NK-92 (cell line): Measurements from ENCODE around the gene BRD1.

ENCODE experiments used
- DNase-seq: peaks from one replicate; lab custom pipeline; 2025; ENCODE audit not compliant: unreplicated experiment; lab: John Stamatoyannopoulos, UW

BRD1 gene

DNA sequence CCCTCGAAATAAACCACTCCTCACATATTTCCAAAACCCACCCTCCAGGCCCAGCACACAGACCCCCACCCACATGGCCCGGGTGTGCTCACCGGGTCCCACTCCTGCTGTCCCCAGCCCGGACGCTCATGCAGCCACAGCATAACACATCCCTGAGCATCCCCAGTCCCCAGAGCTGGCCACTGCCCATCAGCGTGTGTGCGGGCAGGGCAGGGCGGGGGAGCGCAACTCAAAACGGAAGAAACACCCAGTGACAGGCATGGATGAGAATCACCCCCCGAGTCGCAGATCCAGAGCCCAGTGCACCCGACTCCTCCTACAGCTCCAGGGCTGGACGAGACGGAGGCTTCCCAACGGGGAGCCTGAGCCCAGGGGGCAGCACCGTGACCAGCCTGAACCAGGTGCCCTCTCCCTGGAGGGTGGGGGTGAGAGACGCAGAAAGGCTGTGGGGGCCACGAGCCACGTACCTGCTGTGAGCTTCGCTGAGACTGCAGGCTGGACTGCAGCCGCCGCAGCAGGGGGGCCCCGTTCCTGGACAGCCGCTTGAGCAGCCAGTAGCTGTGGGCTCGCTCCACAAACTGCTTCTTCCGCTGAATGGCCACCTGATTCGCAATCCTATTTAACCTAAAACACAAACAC is 23.8 kb downstream of the BRD1 start:
- DNase-seq: no peak

DNA sequence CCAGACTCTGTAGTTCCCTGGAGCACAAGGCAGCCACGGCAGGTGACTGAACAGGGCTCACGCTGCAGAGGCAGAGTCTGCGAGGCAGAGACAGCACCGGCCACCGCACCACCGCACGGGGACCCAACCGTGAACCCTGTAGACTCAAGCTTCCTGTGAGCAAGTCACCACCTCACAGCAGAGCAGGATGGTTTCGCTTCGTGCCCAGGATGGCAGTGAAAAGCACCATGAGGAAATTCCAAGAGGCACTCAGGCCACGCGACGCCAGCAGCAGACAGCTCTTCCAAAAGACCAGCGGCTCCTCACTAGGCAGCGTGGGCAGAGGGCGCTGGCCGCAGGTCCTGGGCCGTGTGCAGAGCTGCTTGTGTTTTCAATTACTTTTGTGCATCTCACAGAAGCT is 24.5 kb downstream of the BRD1 start:
- no peak for DNase-seq

DNA sequence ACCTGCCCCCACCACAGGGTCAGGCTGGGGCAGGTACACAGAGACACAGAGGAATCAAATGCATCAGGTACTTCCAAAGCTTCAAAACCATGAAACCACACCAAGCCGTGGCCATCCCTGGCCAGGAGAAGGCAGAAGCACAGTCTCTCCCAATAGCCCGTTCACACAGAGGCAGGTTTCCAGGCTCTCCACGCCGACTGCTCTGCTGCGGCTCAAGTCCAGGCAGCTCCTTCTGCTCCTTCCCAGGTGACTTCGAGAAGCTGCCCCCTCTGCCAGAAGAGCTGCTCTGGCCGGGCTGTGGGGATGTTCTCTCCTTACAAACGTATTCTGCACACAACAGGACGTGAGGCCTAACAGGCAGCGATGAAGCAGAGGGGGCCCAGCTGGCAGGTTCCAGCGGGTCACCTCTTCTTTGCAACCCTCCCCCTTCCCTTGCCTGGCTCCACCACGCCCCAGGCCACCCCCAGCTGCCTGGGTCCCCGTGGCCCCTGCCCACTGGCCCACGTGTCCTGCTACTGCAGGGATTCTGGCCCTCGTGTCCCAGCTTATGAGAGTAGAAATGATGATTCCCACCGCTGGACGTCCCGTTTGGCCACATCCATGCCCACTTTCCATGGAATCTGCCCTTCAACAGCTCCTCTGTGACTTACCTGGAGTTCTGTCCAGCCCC is 26.1 kb downstream of the BRD1 start:
- no peak for DNase-seq

DNA sequence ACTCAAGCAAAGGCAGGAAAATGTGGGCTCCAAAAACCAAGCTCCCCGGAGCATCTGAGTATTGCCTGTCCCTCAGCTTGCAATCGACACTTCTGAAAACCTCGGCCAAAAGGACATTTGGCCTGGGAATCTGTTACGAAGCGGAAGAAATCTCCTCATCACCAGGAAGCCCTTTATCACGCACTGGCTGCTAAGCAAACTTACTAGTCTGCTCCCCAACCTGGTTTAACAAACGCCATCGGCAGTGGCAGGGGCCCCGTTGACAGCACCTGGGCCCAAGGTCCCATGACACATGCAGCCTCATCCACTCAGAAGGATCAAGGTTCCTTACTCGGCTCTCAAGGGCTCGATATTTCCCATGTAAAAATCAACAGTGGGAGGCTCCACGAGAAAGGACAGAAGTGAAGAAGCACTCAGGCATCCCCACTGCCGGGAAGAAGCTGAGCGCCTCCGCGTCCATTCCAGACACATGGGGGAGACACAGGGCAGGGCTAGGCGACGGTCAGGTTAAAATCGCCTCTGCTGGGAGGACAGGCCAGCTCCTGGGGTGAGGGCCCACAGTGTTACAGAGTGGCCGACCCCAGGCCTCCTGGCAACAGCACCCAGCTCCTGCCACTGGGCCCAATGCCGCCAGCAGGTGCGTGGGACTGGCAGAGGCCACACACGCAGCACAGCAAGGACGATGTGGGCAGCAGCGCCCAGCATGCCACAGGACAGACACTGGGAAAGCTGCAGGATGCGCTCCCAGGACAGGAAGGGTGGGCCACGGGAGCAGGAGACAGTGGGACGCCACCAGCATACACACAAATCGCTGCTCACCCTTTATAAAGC is 27.1 kb downstream of the BRD1 start:
- no peak for DNase-seq

DNA sequence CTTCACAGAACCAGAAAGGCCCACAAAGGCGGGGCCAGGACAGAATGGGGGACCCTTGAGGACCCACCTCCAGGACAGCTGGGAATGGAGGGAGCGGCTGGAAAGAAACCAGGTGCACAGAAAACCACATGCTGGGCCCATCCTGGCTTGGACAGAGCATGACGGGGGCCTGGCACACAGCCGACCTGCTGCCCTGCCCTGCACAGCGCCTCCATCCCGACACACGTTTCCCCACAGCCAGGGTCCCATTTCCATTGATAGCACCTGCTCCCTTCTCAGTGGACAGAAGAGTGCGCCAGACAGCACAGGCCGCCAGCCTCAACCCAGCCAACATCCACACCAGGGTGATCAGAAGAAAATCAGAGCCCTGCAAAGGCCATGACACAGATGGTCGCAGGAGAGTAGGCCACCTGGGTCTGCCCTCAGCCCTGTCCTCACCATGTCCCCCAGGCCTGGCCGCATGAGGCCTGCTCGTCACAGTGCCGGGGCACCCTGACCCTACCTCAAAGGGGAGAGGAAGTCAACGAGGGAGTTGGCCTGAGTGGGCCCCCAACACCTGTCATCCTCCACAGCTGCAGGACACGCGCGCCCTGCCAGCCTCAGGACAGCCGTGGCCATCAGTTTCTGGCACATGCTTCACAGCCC is 28.1 kb downstream of the BRD1 start:
- DNase-seq: no peak

- no peak for DNase-seq
Measured at GRCh38 chr22:49798486-49799151, 29.1 kb downstream of the BRD1 start.

GRCh38 chr22:49797706-49798105 is 30.0 kb downstream of the BRD1 start:
- DNase-seq: no peak

DNA sequence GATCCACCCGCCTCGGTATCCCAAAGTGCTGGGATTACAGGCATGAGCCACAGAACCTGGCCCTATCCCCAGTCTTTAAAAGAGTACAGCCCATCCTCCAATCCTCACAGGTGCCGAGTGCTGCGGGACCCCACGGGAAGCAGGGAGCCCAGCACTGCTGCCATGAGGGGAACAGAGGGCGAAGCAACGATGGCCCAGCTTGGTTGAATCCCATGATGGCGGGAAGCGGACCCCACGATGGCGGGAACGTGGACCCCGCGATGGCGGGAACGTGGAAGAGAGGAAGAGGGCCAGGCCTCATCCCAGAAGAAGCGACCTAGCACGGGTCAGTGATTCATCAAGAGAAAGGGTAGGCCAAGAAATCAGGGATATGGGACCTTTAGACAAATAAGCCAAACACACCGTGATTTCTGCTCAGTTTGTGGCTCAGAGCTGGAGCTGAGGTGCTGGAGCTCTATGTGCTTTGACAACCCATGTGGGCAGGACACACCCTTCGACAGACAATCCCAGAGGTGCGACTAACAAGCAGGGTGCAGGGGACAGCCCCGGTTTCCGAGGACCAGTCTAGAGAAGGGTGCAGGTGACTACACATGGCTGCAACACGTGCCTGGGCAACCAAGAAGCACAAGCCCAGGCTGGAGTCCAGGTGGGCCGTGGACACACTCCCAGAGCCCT is 30.9 kb downstream of the BRD1 start:
- no peak for DNase-seq

GRCh38 chr22:49795521-49795920 is 32.2 kb downstream of the BRD1 start:
- DNase-seq: no peak

DNA sequence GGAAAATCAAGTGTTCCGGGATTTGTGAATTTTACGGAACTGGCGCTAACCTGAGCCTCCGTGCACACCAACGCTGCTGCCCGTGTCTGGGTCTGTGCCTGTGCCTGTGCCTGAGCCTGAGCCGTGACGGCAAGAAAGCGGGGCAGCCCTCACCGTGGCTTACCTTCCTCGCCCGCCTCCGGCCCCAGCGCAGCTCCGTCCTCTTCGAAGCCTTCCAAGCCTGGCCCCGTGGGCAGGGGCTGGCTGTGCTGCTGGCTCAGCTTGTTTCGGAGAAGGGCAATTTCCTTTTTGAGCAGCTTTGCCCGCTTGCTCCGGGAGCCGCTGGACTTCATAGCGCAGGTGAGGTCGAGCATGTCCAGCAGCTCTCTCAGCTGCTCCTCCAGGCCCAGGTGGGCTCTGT is 33.8 kb downstream of the BRD1 start:
- DNase-seq: no peak

- no peak for DNase-seq
Measured at GRCh38 chr22:49793296-49793695, 34.4 kb downstream of the BRD1 start.

GRCh38 chr22:49792107-49792506 is 35.6 kb downstream of the BRD1 start:
- no peak for DNase-seq

DNA sequence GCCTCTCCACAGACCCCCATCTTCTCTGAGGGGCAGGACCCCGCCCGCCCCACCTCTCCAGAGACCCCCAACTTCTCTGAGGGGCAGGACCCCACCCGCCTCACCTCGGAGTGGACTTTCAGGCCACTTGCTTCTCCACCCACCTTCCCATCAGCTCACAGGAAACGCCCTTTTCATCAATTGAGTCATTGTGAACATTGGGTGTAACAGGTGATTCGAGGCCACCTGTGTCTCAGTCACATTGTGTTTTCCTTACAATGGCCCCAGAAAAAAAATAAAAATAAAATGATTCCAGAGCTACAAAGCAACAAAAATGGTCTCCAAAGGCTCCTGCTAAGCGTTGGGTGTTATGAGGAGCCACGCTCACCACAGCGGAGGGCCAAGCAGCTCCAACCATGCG is 36.0 kb downstream of the BRD1 start:
- DNase-seq: no peak

- no peak for DNase-seq
Measured at GRCh38 chr22:49790912-49791311, 36.8 kb downstream of the BRD1 start.

- DNase-seq: no peak
Measured at GRCh38 chr22:49789289-49790141, 38.2 kb downstream of the BRD1 start.

DNA sequence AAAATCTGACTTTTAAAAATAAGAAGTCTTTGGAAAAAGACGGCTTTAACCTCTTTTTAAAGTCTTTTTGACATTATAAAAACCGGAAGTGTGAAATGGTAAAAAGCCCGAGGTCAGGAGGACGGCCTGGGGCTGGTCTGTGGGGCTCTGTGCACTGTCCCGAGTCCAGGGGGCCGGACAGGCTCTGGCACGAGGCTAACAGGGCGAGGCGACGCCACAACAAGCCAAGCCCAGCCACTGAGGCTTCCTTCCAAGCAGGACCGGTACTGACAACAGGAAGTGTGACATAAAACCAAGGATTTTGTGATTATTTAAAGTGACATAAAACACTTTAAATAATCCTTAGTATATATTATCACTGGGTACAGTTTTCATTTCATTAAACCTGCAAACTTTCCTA is 39.2 kb downstream of the BRD1 start:
- DNase-seq: no peak

DNA sequence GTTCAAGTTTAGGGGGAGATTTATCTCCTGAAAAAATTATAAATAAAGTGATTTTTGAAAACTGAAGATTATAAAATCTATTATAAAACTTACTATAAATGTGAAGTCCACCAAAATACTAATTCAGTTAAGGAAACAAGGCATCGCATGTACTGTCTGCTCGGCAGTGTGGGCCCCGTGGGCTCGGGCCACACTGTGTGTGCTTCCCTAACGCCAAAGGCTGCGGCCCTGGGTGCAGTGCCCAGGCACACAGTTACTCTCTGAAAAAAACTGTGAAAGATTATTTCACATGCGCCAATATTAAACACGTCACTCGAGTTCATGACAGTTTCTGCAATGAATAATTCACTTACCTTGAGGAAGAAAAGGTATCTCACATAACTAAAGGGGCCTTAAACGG is 39.8 kb downstream of the BRD1 start:
- DNase-seq: no peak

- DNase-seq: no peak
Measured at GRCh38 chr22:49786976-49787706, 40.5 kb downstream of the BRD1 start.

- no peak for DNase-seq
Measured at GRCh38 chr22:49785841-49786471, 41.7 kb downstream of the BRD1 start.
